Measurements from ENCODE around the gene PCDHB6.
"Not testable (repeated sequence)": the region's sequence is repeated elsewhere in the genome, so short reads cannot be mapped to it uniquely, and the experiment has no call there.

The PCDHB6 gene

DNA sequence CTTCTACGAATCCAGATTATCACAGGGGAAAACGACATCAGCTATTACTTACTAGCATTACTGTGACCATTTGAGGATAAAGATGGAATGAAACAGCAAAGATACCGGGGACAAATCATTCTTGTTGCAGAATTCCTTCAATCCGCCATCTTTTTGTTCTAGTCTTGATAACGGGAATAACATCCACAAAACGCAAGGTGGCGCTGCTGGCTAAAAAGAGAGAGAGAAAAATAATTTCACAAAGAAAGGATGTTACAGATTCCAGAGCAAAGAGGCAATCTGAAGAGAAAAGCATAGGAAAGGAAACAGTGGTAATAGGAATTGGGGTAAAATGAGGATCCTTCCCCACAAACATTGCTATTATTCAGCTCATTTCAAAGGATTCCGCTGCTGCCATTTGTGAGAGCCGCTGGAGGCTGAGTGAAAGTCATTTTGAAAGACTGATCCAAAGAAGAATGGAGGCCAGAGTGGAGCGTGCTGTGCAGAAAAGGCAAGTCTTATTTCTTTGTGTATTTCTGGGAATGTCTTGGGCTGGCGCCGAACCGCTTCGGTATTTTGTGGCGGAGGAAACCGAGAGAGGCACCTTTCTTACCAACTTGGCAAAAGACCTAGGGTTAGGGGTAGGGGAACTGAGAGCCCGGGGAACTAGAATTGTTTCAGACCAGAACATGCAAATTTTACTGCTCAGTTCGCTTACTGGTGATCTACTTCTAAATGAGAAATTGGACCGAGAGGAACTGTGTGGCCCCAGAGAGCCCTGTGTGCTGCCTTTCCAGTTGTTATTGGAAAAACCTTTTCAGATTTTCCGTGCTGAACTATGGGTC is 22.7 kb downstream of the PCDHB6 start, which contains the start of gene PCDHB7:
TSS of gene PCDHB7 (plus strand) at position 264 of the 824 bp plus-strand sequence. CDS start at position 456, 192 bp downstream.
- DNase-seq: no peak

DNA sequence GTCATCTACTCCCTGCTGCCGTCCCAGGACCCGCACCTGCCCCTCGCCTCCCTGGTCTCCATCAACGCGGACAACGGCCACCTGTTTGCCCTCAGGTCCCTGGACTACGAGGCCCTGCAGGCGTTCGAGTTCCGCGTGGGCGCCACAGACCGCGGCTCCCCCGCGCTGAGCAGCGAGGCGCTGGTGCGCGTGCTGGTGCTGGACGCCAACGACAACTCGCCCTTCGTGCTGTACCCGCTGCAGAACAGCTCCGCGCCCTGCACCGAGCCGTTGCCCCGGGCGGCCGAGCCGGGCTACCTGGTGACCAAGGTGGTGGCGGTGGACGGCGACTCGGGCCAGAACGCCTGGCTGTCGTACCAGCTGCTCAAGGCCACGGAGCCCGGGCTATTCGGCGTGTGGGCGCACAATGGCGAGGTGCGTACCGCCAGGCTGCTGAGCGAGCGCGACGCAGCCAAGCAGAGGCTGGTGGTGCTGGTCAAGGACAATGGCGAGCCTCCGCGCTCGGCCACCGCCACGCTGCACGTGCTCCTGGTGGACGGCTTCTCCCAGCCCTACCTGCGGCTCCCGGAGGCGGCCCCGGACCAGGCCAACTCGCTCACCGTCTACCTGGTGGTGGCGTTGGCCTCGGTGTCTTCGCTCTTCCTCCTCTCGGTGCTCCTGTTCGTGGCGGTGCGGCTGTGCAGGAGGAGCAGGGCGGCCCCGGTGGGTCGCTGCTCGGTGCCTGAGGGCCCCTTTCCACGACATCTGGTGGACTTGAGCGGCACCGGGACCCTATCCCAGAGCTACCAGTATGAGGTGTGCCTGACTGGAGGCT is 24.6 kb downstream of the PCDHB6 start:
- DNase-seq: not testable (repeated sequence)

DNA sequence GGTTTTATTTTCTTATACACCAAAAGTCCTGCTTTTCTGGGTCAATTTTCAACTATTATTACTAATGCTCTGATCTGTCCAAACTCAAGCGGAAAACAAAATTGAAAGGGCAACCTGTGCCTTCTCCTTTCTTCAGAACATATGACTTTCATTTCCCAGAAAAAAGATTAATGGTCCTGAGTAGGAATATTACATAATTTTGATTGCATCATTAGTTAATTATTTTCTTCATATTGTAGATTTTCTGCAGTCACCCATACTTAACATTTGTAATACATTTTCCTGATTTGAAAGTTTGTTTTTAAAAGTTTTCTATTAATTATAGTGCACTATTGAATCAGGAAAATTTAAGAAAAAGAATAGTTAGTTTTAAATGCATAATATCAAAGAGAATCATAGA is 26.1 kb downstream of the PCDHB6 start:
- DNase-seq: no peak

DNA sequence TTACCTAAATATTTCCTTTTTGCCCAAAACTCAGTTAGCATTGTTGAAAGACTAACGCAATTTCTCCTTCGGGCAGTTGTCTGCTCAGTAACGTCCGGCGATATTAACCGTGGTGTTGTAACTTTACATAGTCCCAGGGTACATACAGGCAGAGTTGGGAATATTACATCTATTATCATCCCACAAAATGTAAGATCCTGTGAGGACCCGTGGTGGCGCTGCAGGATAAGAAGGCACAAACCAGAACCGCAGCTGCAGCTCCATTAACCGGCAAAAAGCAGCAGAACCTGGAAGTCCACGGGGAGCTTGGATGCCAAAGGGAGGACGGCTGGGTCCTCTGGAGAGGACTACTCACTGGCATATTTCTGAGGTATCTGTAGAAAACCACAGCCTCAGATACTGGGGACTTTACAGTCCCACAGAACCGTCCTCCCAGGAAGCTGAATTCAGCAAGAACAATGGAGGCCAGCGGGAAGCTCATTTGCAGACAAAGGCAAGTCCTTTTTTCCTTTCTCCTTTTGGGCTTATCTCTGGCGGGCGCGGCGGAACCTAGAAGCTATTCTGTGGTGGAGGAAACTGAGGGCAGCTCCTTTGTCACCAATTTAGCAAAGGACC is 27.8 kb downstream of the PCDHB6 start, which contains the start of gene PCDHB8:
TSS of gene PCDHB8 (plus strand) at position 214 of the 615 bp plus-strand sequence. CDS start at position 459, 245 bp downstream.
- DNase-seq: not testable (repeated sequence)

- DNase-seq: not testable (repeated sequence)
Observed at GRCh38 chr5:141179371-141179770, 29.5 kb downstream of the PCDHB6 start.

- DNase-seq: not testable (repeated sequence)
Observed at GRCh38 chr5:141179876-141180275, 30.0 kb downstream of the PCDHB6 start.

DNA sequence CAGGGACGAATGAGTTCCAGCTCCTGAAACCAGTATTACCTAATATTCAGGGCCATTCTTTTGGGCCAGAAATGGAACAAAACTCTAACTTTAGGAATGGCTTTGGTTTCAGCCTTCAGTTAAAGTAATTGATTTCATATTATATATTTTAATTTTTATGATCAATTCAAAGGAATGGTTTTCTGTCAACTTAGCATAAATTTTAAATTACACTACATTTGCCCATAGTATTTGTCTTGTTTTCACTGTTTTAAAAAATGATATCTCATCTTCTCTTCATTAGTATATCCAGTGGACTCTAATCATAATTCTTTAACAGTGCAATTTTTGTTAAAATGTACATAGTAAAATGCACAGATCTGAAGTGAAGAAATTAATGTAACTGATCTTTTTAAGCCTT is 30.5 kb downstream of the PCDHB6 start:
- no peak for DNase-seq

DNA sequence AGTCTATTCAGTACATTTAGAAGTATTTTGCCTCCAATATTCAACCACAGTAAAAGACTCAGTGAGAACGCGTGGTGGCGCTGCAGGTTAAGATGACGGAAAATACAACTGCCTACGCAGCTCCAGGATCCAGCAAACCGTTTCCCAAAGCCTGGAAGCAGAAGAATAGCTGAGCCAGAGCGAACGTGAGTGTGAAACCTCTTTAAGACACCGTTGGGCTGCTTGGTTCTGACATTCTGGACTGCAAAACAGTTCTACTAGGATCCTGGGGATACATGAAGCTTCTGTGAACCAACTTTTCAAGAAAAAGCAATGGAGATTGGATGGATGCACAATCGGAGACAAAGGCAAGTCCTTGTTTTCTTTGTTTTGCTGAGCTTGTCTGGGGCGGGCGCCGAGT is 32.4 kb downstream of the PCDHB6 start, which contains the start of gene PCDHB16:
TSS of gene PCDHB16 (plus strand) at position 140 of the 400 bp plus-strand sequence. CDS start at position 313, 173 bp downstream.
- DNase-seq: no peak

GRCh38 chr5:141184117-141184855 is 34.4 kb downstream of the PCDHB6 start:
- DNase-seq: not testable (repeated sequence)

- no peak for DNase-seq
Observed at GRCh38 chr5:141186897-141187512, 37.1 kb downstream of the PCDHB6 start, which contains the start of gene PCDHB9. Gene PCDHB9, plus strand, starts transcription at chr5:141187161. Its CDS starts 158 bp downstream, at chr5:141187319.

DNA sequence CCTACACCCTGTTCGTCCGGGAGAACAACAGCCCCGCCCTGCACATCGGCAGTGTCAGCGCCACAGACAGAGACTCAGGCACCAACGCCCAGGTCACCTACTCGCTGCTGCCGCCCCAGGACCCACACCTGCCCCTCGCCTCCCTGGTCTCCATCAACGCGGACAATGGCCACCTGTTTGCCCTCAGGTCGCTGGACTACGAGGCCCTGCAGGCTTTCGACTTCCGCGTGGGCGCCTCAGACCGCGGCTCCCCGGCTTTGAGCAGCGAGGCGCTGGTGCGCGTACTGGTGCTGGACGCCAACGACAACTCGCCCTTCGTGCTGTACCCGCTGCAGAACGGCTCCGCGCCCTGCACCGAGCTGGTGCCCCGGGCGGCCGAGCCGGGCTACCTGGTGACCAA is 38.8 kb downstream of the PCDHB6 start:
- not testable (repeated sequence) for DNase-seq

DNA sequence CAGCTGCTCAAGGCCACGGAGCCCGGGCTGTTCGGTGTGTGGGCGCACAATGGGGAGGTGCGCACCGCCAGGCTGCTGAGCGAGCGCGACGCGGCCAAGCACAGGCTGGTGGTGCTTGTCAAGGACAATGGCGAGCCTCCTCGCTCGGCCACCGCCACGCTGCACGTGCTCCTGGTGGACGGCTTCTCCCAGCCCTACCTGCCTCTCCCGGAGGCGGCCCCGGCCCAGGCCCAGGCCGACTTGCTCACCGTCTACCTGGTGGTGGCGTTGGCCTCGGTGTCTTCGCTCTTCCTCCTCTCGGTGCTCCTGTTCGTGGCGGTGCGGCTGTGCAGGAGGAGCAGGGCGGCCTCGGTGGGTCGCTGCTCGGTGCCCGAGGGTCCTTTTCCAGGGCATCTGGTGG is 39.3 kb downstream of the PCDHB6 start:
- not testable (repeated sequence) for DNase-seq

DNA sequence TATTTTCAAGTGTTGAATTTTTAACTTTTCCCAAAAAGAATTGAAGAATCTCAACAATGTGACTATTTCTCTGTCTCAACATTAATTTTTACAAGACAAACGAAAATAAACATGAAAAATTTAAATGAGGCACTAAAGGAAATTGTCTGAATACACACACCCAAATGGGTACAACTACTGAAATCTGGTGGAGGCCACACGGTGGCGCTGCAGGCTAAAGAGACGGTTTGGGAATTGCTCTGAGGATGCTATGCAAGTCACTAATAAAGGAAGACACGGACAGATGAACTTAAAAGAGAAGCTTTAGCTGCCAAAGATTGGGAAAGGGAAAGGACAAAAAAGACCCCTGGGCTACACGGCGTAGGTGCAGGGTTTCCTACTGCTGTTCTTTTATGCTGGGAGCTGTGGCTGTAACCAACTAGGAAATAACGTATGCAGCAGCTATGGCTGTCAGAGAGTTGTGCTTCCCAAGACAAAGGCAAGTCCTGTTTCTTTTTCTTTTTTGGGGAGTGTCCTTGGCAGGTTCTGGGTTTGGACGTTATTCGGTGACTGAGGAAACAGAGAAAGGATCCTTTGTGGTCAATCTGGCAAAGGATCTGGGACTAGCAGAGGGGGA is 42.4 kb downstream of the PCDHB6 start, which contains the start of gene PCDHB10:
TSS of gene PCDHB10 (plus strand) at position 244 of the 616 bp plus-strand sequence. CDS start at position 444, 200 bp downstream.
- no peak for DNase-seq

- not testable (repeated sequence) for DNase-seq
Observed at GRCh38 chr5:141194332-141194731, 44.5 kb downstream of the PCDHB6 start.

DNA sequence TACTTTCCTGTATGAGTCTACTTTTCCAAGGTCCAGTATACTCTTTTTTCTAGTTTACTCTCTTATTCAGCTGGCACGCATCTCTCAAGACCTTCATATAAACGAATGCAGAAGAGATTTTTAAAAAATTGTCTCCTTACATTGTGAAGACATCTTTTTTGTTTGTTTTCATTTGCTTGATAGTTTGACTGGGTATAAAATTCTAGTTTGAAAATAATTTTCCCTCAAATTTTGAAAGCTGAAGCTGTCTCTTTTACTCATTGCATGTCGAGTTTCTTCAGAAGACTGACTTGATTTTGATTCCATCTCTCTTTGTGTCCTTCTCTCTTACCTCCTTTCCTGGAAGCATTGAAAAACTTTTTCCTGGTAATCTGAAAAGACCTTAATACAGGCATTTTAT is 46.5 kb downstream of the PCDHB6 start:
- DNase-seq: no peak

- DNase-seq: peak; percentile 58
Observed at GRCh38 chr5:141199359-141200235, 49.7 kb downstream of the PCDHB6 start, which contains the start of gene PCDHB11. Gene PCDHB11, plus strand, starts transcription at chr5:141199627. Its CDS starts 148 bp downstream, at chr5:141199775.

GRCh38 chr5:141201126-141201525 is 51.3 kb downstream of the PCDHB6 start:
- not testable (repeated sequence) for DNase-seq

DNA sequence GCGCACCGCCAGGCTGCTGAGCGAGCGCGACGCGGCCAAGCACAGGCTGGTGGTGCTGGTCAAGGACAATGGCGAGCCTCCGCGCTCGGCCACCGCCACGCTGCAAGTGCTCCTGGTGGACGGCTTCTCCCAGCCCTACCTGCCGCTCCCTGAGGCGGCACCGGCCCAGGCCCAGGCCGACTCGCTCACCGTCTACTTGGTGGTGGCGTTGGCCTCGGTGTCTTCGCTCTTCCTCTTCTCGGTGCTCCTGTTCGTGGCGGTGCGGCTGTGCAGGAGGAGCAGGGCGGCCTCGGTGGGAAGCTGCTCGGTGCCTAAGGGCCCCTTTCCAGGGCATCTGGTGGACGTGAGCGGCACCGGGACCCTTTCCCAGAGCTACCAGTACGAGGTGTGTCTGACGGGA is 51.8 kb downstream of the PCDHB6 start:
- not testable (repeated sequence) for DNase-seq

All from NCI-H1105 (cell line).